ENCODE data around the gene SPPL2B. TPM values are rescaled to one million over a fixed set of nuclear protein-coding genes. Genes with fewer than 3 reads are reported as not detected.
"Not testable (repeated sequence)": the region's sequence is repeated elsewhere in the genome, so short reads cannot be mapped to it uniquely, and the experiment has no call there.

SPPL2B gene
- total RNA-seq, 4 donors from 2014 or later: 46.8 to 97.6 (median 59.6) TPM

- no peak overlapping the region for H3K4me3 ChIP-seq
- no peak for DNase-seq (ENCODE audit: low spot score in 2 of 2)
- H3K9me3 ChIP-seq: no peaks in the 10 kb centered on the region
- no peaks in the 10 kb centered on the region for H3K4me1 ChIP-seq
- peaks cover 8% of the 10 kb centered on the region for H3K27me3 ChIP-seq
- TF ChIP-seq POLR2A (IDR thresholded peaks at IDR 0.05) (no peak), POLR2AphosphoS5 (IDR thresholded peaks at IDR 0.05) (no peak), CTCF (IDR thresholded peaks at IDR 0.05) (no peak)
- H3K36me3 ChIP-seq: no peaks in the 10 kb centered on the region
- WGBS: 72% methylated on average over 8 of the region's 8 CpGs
- no peak overlapping the region for H3K27ac ChIP-seq
Measured at GRCh38 chr19:2394054-2394441, 65.6 kb downstream of the SPPL2B start.

DNA sequence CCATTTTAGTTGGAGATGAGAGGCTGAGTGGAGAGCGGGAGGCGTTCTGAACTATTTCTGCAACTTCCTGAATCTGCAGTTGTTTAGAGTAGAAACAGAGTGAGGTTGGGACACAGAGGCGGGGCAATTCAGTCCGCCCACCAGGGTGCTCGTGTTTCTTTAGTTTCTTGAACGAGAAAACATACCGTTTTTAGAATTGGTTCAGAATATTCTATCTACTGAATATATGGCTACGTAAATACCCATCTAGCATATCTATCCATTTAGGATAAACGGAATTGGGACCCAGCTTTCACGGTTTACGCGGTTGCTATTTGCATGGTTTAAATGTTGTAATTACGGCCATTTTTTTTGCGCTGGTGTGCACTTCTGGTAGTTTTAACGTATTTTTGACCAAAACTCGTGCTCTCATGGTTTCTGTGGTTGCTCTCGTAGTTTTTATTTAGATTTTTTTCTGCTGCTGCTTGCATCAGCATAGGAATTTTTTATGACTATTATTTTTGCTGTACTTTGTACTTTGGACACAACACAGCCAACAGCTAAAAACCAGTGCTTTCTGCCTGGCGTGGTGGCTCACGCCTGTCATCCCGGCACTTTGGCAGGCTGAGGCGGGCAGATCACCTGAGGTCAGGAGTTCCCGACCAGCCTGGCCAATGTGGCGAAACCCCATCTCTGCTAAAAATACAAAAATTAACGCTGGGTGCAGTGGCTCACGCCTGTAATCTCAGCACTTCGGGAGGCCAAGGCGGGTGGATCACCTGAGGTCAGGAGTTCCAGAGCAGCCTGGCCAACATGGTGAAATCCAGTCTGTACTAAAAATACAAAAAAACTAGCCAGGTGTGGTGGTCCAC is 66.2 kb downstream of the SPPL2B start:
- H3K4me3 ChIP-seq: no peak overlapping the region
- H3K27me3 ChIP-seq: peaks cover 8% of the 10 kb centered on the region
- no peak overlapping the region for H3K27ac ChIP-seq
- no peaks in the 10 kb centered on the region for H3K9me3 ChIP-seq
- no peak for DNase-seq (ENCODE audit: low spot score in 2 of 2)
- no peaks in the 10 kb centered on the region for H3K36me3 ChIP-seq
- no peaks in the 10 kb centered on the region for H3K4me1 ChIP-seq
- no peak for TF ChIP-seq POLR2A (IDR thresholded peaks at IDR 0.05)
- no peak for TF ChIP-seq CTCF (IDR thresholded peaks at IDR 0.05)
- TF ChIP-seq EP300 (IDR thresholded peaks at IDR 0.05): no peak
- TF ChIP-seq POLR2AphosphoS5 (IDR thresholded peaks at IDR 0.05): no peak
- 67% methylated on average over 27 of the region's 27 CpGs for WGBS

DNA sequence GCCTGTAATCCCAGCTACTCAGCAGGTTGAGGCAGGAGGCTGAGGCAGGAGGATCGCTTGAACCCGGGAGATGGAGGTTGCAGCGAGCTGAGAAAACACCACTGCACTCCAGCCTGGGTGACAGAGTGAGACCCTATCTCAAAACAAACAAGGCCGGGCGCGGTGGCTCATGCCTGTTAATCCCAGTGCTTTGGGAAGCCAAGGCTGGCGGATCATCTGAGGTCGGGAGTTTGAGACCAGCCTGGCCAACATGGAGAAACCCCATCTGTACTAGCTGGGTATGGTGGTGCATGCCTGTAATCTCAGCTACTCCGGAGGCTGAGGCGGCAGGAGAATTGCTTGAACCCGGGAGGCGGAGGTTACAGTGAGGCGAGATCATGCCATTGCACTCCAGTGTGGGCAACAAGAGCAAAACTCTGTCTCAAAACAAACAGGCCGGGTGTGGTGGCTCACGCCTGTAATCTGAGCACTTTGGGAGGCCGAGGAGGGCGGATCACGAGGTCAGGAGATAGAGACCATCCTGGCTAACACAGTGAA is 66.9 kb downstream of the SPPL2B start:
- H3K27me3 ChIP-seq; H3K36me3 ChIP-seq; H3K4me3 ChIP-seq; H3K4me1 ChIP-seq; H3K9me3 ChIP-seq; H3K27ac ChIP-seq; DNase-seq (ENCODE audit: low spot score in 2 of 2): not testable (repeated sequence)
- 89% methylated on average over 18 of the region's 18 CpGs for WGBS

- not testable (repeated sequence) for H3K36me3 ChIP-seq; H3K4me1 ChIP-seq; H3K27ac ChIP-seq; DNase-seq (ENCODE audit: low spot score in 2 of 2); H3K27me3 ChIP-seq; H3K4me3 ChIP-seq; H3K9me3 ChIP-seq
- 94% methylated on average over 7 of the region's 7 CpGs for WGBS
Measured at GRCh38 chr19:2397173-2397572, 68.7 kb downstream of the SPPL2B start.

DNA sequence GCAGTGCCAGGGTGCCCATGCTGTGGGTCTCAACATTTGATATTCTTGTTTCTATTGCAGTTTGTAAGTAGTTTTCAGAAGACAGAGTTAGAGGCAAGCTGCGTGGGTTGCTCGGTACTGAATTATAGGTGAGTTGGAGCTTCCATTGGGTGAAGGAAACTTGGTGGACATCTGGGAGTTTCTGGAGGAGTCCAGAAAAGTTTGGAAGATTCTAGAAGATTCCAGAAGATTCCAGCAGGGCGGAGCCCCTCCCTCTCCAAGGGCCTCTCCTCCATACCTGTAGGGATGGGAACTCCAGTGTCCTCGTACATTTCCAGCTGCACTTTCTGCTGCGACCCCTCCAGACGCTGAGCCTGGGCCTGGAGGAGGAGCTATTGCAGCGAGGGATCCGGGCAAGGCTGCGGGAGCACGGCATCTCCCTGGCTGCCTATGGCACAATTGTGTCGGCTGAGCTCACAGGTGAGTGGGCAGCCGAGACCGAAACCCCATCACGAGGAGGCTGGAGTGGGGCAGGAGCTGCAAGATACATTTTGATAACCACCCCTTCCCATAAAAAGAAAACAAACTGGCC is 70.3 kb downstream of the SPPL2B start:
- TF ChIP-seq EP300 (IDR thresholded peaks at IDR 0.05) (no peak), POLR2AphosphoS5 (IDR thresholded peaks at IDR 0.05) (no peak), CTCF (IDR thresholded peaks at IDR 0.05) (no peak), POLR2A (IDR thresholded peaks at IDR 0.05) (no peak)
- Histone ChIP-seq H3K27ac (no peak overlapping the region), H3K4me1 (no peaks in the 10 kb centered on the region), H3K4me3 (no peak overlapping the region), H3K36me3 (no peaks in the 10 kb centered on the region), H3K27me3 (peaks cover 8% of the 10 kb centered on the region), H3K9me3 (no peaks in the 10 kb centered on the region)
- WGBS: 84% methylated on average over 13 of the region's 14 CpGs
- DNase-seq (ENCODE audit: low spot score in 2 of 2): no peak

DNA sequence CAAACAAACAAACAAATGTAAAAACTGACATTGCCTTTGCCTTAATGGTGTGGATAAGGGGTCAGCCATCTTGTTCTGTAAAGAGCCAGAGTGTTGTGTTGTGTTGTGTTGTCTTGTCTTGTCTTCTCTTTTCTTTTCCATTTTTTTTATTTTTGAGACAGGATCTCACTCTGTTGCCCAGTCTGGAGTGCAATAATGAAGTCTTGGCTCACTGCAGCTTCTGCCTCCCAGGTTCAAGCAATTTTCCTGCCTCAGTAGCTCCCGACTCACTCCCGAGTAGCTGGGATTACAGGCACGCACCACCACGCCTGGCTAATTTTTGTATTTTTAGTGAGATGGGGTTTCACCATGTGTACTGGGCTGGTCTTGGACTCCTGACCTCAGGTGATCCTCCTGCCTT is 71.1 kb downstream of the SPPL2B start:
- Histone ChIP-seq H3K9me3 (no peaks in the 10 kb centered on the region), H3K27ac (no peak overlapping the region), H3K27me3 (peaks cover 8% of the 10 kb centered on the region), H3K36me3 (no peaks in the 10 kb centered on the region), H3K4me3 (no peak overlapping the region), H3K4me1 (no peaks in the 10 kb centered on the region)
- TF ChIP-seq POLR2A (IDR thresholded peaks at IDR 0.05) (no peak), POLR2AphosphoS5 (IDR thresholded peaks at IDR 0.05) (no peak), EP300 (IDR thresholded peaks at IDR 0.05) (no peak), CTCF (IDR thresholded peaks at IDR 0.05) (no peak)
- 98% methylated on average over 4 of the region's 4 CpGs for WGBS
- DNase-seq (ENCODE audit: low spot score in 2 of 2): no peak

All from suprapubic skin (tissue), 4 donors.